DMS53 treated with DMSO at 0.1 percent for 48 hours (cell line): ENCODE results near the gene SQOR.
A peak's percentile ranks its signal among the peaks of the same experiment; 100 is the strongest.

ENCODE experiments used
- DNase-seq: peaks from one replicate; lab custom pipeline; 2025; ENCODE audit not compliant: unreplicated experiment; lab: John Stamatoyannopoulos, UW

Gene SQOR

DNA sequence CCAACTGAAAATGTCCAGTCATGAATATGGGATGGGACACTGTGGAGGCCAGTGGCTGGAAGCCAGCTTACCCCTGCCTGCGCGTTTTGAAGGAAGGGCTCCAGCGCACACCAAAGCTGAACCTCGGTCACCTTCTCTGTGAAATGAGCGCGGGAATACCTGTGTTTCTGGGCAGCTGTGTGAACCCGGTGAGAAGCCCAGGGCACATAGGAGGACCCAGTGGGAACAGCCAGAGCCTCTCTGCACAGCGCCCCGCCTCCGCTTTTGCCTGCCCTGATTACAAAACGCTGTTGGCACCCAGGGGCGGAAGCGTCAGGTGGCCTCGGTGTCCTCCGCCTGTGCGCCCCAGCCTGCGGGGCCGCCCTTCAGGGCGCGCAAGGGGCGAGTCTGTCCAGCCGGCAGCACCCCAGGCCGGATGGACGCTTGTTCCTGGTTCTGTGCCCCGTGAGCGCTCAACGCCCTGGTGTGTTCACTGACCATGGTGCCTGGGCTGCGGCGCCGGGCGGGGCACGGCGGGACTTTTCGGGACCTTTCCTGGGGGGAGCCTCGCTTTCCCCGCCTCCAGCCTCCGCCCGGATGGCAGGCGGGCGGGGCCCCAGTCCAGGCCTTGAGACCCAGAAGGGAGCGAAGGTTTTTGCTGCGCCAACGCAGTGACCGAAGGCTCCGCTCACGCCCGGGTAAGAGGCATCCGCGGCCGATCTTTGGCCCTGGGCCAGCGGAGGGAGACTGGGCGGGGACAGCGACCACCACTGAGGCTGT lies at the start of gene SQOR:
TSS of gene SQOR (plus strand) at position 598 of the 759 bp plus-strand sequence. CDS start 23,895 bp downstream, outside the sequence.
- DNase-seq = peak; percentile 72

DNA sequence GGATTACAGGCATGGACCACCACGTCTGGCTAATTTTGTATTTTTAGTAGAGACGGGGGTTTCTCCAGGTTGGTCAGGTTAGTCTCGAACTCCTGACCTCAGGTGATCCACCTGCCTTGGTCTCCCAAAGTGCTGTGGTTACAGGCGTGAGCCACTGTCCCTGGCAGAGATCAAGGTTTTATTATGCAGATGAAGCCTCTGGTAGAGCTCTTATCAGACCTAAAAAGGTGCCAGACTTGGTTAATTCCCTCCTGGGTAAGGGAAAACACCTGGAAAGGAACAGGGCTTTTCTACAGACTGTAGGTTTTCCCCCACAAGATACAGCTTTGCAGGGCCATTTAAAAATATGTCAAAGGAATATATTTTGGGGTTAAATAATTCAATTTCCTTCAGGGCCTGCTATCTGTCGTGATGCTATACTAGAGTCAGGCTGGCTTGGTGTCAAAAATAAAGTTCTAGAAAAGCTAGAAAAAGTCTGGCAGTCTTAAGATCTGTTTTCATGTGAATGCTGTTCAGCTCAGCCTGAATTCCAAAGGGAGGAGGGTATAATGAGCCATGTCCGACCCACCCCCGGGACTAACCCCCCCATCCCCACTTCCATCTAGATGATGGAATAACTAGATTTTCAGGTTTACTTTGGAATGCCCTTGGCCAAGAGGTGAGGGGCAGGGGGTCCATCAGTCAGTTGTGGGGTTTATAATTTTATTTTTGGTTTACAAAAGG lies 49.6 kb upstream of the SQOR start:
- DNase-seq = no peak

DNA sequence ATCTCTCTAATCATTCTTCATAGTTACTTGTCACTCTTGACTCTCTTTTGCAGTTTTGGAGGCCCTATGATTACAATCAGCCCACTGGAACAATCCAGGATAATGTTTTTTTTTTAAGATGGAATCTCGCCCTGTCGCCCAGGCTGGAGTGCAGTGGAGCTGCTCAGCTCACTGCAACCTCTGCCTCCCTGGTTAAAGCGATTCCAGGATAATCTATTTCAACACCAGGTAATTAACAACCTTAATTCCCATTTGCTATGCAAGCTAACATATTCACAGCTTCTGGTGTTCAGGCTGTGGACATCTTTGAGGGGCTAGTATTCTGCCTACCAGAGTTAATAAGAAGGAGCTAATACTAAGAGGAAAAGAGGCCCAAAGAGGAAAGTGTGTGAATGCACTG lies 48.7 kb upstream of the SQOR start:
- DNase-seq = no peak

DNA sequence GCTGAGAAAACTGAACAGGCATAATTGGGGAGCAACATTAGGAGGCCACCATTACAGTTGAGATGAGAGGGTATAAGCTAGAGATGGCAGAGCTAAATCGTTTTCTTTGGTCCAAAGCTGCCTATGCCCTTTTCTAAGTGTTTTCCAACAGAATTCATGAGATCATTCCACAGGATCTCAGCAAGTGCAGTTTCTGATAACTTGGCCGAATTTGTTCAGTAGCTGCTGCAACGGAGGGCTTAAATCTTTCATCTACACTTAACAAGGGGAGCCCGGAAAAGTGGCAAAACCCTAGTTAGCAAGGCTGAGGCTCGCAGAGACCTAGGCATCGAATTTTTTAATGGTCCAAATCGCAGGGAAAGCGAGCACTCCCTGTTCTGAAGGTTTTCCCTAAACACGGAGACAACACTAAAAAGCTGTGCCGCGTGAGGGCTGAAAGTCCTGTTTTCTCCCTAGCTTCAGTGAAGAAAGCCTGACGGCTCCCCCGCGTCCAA lies 48.2 kb upstream of the SQOR start:
- DNase-seq = peak; percentile 42

DNA sequence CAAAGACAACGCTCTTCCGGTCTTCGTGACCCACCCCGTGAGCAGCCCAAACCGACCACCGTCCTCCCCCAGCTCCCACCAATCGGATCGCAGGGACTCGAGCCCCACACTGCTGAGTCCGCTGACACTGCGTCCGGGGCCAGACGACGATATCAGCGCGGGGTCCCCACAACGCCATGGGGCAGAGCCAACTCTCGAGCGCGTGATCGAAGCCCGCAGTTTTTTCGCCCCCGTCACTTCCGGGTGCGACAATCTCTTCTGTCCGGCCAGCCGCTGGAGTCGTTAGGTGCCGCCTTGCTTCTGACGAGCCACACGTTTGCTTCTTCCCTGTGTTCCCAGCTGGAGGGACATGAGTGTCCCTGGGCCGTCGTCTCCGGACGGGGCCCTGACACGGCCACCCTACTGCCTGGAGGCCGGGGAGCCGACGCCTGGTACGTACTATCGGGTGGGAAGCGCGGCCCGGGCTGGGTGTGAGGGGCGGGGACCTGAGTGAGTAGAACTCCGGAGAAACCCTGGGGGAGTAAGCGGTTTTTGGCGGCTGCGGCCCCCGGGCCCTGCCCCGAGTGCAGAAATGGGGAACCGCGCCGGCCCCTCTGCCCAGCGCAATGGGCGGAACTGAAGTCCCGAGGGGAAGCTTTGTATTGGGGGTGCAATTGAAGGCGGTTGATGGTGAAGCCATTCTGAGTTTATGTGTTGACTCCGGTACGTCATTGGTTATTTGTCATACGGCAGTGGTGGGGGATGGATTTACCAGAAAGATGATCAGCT lies 47.5 kb upstream of the SQOR start, which contains the start of gene BLOC1S6:
TSS of gene BLOC1S6 (plus strand) at position 285 of the 768 bp plus-strand sequence. CDS start at position 350, 65 bp downstream.
- DNase-seq = peak; percentile 63

DNA sequence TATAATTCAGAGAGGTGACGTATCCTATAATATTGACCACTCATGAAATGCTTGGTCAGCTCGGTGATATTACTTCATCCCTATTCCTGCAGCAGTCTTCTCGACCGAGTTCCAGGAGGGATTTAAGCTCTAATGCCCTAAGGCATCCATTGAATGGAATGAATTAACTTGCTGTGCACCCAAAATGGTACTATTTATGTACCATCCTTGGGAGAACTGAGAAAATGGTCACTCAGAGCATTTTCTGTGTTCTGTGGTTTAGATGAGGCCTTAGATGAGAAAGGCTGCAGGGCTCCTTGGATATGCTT lies 47.0 kb upstream of the SQOR start:
- no peak for DNase-seq

DNA sequence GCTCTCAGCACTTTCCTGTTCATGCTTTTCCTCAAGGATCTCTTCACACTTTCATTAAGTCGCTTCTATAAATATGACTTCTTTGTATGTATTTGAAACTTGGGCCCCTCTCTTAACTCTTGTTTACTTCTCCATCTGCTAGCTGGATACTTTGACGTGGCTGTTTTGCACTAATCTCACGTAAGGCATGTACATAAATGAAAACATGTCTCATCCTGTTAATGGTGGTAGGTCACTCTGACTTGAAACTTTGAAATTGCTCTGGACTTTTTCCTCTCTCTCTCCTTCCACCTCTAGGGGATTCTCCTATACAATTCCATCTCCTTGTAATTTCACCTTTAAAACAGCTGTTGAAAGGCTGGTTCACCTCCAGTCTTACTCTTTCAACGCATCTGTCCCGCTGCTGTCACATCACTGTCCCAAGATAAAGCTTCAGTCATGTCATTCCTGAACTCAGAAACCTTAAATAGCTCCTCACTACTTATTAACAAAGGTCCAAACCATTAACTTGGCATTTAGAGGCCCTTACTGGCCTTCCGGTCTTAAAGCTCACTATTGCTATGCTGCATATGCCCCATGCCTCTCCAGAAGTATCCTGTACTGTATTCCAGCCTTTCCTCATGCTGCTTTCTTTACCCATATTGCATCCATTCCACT lies 46.5 kb upstream of the SQOR start:
- no peak for DNase-seq

DNA sequence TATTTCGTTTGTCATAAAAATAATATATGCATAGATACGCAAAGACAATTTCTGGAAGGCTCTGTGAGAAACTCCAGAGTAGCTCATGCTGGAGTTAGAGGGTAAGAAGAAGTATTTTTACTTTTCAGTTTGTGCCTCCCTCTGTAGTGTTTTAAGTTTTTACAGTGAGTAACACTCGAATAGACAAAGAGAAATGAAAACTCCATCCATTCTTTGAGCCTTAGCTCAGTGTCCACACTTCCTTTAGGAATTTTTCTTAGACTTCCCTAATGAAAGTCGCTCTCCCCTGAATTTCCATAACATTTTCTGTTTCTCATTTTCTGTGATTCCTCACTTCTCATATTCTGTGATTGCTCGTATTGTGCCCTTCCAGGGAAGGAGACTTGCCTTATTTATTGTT lies 45.6 kb upstream of the SQOR start:
- DNase-seq = no peak

DNA sequence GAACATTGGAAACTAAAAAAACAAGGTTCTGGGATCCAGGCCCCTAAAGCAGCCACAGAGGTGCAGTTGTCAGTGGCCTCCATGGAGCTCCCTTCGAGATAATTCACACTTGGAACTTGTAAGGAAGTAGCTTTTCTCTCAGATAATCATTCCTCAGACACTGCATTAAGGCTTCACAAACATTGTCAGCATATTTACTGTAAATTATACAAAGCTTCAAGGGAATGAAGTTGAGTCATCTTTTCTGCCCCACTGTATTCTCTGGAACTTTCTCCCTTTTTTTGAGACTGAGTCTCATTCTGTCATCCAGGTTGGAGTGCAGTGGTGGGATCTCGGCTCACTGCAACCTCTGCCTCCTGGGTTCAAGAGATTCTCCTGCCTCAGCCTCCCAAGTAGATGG lies 40.5 kb upstream of the SQOR start:
- no peak for DNase-seq

DNA sequence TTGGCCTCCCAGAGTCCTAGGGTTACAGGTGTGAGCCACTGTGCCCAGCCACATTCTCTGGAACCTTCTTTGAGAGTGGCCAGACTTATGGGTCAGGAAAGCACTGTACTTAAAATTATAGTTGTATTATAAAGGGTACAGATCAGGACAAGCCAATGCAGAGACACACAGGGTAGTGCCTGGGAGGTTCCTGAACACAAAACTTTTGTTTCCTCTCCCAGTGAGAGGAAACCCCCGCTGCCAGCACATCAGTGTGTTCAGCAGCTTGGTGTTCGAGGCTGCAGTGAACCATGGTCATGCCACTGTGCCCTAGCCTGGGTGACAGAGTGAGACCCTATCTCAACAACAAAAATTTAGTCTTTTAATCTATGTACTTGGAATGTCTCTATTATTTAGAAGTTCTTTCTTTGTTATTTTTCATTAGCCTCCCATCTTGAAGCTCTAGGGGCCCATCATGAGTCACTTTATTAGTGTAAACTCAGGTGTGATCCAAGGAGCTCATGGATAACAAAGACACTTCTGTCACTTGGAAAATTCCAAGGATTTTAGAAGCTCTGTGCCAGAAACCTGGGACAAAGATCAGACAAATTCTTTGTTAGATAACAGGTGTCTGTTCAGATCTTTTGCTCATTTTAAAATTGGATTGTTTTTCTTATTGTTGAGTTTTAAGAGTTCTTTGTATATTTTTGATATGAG lies 39.8 kb upstream of the SQOR start:
- no peak for DNase-seq

DNA sequence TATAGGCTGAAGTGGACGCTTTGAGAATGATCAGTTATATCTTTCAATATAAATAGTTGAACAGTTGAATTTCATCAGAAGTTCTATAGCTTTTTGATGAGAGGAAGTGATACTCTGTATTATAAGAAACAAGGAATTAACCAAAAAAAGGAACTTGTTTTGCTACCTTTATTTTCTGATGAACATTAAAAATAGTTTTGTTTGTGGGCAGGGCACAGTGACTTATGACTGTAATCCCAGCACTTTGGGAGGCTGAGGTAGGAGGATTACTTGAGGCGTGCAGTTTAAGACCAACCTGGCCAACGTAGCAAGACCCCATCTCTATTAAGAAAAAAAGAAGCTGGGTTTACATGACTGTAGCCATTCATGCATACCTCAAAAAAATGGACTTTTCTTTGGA lies 30.9 kb upstream of the SQOR start:
- no peak for DNase-seq

DNA sequence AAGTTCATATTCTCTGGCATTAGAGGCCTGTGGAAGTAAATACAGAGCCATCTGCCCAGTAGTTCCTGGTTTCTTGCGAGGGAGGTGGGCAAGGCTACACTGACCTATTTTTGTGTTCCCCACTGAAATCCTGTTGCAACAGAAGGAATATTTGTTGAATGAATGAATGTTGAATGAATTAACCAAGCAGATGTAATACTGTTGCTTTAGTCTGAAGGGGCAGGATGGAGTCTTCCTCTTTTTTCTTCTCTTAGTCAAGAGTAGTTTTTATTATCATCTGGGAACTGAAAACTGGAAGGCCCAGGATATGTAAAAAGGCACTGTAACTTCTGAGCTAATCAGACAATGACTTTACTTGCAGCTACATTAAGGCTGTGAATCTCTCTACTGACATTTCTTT lies 30.5 kb upstream of the SQOR start:
- no peak for DNase-seq

DNA sequence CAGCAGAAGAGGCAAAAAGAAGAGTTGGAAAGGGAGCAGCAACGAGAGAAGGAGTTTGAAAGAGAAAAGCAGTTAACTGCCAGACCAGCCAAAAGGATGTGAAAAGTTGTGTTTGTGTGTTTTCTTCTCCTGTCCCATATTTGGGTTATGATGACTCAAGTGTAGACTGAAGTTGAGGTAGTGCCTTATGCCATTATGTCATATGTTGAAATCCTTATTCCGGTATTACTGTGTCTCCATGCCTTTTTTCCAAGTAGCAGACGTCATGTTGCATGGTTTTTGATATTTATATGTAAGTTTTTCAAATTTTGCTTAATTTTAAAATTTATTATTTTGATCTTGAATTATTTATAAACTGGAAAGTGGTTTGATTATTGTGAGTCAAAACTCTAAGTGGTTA lies 28.4 kb upstream of the SQOR start:
- DNase-seq = no peak

DNA sequence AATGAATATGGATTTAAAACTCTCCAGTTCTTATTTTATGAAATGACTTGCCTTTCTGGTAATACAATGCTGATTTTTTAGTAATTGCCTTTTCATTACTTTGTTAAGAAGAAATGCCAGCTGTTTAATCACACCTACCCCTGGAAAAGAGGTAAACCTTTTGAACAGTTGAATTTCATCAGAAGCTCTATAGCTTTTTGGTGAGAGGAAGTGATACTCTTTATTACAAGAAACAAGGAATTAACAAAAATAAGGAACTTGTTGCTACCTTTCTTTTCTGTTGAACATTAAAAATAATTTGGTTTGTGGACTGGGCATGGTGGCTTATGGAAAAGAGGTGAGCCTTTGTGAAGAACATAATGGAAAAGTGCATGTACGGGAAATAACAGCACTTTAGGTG lies 28.0 kb upstream of the SQOR start:
- DNase-seq = no peak

DNA sequence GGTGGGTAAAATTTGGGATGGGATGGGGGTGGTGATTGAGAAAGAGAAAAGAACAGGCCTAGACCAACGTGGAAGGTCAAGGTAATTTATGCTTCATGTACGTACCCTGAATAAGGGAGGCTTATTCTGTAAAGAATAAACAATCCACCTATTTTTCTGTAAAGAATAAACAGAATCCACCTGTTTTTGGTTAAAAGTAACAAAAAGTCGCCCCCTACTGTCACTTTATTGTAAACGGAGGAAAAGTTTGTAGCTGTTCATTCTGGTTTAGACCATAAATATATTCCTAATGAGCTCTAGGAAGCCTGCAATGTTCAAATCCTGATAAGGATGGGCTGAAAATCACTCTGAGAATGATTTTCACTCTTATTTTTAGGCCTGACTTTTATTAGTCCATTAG lies 23.5 kb upstream of the SQOR start:
- peak; percentile 24 for DNase-seq

DNA sequence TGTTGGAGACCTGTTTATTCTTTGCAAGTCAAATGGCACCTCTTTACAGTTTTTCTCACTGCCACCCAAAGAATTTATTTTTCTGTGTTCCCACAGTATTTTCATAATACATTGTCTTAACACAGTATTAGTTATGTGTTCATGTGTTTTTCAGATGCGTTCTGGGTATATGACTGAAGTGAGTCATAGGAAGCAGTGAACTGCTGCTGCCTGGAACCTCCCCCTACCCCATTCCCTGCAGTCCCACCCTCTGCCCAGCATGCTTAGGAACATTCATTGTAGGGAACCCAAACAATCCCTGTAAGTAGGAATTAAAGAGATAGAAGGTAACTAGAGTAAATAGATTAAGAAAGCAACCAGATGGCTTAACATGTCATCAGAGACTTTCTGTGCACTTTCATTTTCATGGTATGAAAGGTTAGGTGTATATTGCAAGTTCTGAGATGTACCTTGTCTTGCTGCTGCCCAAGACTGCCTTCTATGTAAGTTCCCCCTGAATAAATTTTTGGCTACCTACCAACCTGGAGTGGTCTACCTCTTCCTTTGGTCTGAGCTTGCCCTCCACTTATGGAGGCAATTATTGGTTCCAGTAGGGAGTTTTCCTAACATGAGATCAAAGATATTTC lies 21.9 kb upstream of the SQOR start:
- no peak for DNase-seq

DNA sequence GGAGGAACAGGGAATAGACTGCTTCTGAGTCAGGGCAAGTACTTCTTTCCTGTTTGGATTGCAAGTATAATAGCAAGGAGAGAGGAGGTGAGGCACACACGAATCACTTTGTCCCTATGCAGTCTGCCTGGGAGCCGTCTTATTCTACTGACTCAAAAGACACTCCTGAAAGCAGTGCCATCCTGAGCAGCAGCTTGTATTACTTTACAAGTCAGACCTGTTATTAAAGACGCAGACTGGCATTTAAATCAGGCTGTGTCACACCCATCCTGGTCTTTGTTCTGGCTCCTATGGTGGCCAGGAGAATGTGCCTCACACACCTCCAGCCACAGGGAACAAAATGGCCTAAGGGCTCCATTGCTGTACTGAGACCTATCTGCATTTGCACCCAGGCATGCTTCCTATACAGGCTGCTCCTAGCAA lies 17.9 kb upstream of the SQOR start:
- DNase-seq = no peak

DNA sequence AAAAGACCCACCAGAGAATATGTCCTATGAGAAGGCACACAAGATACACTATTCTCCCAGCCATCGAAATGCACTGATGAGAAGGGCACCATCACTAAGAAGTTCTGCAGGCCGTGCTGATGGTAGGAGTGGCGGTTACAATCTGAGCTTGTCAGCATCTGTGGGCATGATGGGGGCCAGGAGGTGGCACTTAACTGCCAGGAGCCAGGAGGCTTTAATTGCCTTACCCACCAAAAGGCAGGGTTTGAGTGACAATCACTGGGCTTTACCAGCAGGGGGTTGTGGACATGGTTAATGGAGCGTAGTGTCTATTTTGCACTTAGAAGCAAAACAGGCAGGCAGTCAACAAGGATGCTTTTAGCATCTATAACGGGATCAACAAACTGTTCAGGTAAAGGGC lies 16.0 kb upstream of the SQOR start:
- DNase-seq = no peak

DNA sequence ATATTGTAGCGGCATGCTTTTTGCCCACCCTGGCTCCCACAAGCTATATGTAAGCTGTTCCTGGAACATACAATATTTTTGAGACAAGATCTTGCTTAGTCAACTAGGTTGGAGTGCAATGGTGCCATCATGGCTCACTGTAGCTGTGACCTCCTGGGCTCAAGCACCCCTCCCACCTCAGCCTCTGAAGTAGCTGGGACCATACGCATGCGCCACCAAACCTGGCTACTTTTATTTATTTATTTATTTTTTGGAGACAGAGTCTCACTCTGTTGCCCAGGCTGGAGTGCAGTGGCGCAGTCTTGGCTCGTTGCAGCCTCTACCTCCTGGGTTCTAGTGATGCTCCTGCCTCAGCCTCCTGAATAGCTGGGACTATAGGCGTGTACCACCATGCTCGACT lies 6.7 kb upstream of the SQOR start:
- DNase-seq = no peak
